A549 treated with Hydrocortisone at 1 μM for 4 hours (cell line): ENCODE data around the gene KCNQ2. TPM values are rescaled to one million over a fixed set of nuclear protein-coding genes. Genes with fewer than 3 reads are reported as not detected.

ENCODE experiments used
- total RNA-seq: library from RNA; stranded (reverse); fragments of 200-300 nt; extraction: Qiagen RNA extraction; gene quantifications from 5 replicates; pipeline ENCODE4 v1.2.3, GENCODE V29; 2022

The KCNQ2 gene
- 0.16 to 0.62 TPM (median 0.46 TPM) in 5 replicates for total RNA-seq

DNA sequence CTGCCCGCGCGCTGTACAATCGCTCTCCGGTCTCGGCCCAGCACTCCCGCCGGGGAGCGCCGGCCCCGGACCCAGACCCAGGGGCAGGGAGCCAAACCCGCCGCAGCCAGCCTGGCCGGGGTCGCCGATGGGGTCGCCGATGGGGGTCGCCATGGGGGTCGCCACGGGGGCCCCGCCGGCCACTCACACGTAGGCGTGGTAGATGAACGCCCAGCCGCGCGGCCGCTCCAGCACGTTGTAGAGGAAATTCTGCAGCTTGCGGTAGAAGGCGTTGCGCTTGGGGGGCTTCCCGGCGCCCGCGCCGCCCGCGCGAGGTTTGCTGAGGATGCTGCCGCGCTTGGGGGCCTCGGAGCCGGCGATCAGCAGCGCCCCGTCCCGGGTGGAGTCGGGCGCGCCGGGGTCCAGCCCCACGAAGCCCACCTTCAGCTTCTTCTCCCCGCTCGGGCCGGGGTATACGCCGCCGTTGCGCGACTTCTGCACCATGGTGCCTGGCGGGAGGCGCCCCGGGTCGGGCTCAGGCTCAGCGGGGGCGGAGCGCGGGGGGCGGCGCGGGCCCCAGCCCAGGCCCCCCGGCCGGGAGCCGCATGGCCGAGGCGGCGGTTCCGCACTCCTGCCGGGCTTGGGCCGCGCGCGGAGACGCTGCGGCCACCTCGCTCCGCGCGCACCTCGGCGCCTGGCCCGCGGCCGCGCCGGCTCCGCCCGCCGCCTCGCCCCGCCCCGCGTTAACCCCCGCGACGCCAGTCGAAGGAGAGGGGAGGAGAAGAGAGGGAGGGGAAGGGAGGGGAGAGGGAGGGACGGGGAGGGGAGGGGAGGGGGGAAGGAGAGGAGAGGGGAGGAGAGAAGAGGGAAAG, at the start of gene KCNQ2:
Gene KCNQ2 (minus strand): TSS at position 675 of the 851 bp plus-strand sequence. CDS start 192 bp downstream, at position 483.

GRCh38 chr20:63520504-63520933, 48.1 kb upstream of the KCNQ2 start, which contains the start of gene PPDPF:
PPDPF (plus strand) TSS chr20:63520765; CDS start chr20:63521309, 544 bp downstream.

DNA sequence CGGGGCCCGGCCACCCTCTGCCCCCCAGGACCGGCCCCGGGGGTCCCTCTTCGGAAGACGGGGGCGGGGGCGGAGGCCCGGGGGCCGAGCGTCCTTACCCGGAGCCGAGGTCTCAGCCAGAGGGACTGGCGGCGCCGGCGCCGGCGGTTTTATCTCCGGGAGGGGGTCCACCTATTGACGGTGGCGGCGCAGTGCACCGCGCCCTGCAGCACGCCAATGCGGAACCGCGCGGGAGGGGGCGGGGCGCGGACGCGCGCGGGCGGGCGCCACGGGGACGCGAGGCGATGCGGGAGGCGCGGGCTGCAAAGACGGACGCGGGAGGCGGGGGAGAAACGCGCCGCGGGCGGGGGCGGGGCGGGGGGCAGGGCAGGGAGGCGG, 26.5 kb upstream of the KCNQ2 start, which contains the start of gene EEF1A2:
Gene EEF1A2 (minus strand): TSS at position 124 of the 378 bp plus-strand sequence. CDS start 1,320 bp downstream, outside the sequence.

GRCh38 chr20:63360850-63361518, 111.5 kb downstream of the KCNQ2 start, which contains the start of gene CHRNA4:
CHRNA4 (minus strand) TSS chr20:63361349; CDS start chr20:63361165, 184 bp downstream.

Other genes starting within 250 kb of the KCNQ2 start
- 1.6 to 3.2 TPM (median 2.1 TPM) in 5 replicates for gene BIRC7, start 236.8 kb downstream of the KCNQ2 start, total RNA-seq
- 4.3 to 6.9 TPM (median 5.0 TPM) in 5 replicates for gene NKAIN4, start 218.2 kb downstream of the KCNQ2 start, total RNA-seq
- gene ARFGAP1, start 199.8 kb downstream of the KCNQ2 start, total RNA-seq, result 55.1 to 64.9 TPM (median 60.9 TPM) in 5 replicates
- 0.38 to 0.93 TPM (median 0.71 TPM) in 5 replicates for gene COL20A1, start 179.5 kb downstream of the KCNQ2 start, total RNA-seq
- gene CHRNA4, start 111.3 kb downstream of the KCNQ2 start, total RNA-seq, result 0.10 to 0.35 TPM (median 0.24 TPM) in 5 replicates
- gene EEF1A2, start 26.4 kb upstream of the KCNQ2 start, total RNA-seq, result 142 to 176 TPM (median 148 TPM) in 5 replicates
- 234 to 352 TPM (median 331 TPM) in 5 replicates for gene PPDPF, start 48.1 kb upstream of the KCNQ2 start, total RNA-seq
- gene PTK6, start 64.7 kb upstream of the KCNQ2 start, total RNA-seq, result 2.7 to 3.6 TPM (median 2.9 TPM) in 5 replicates
- 0.11 to 0.15 TPM (median 0.13 TPM) in 5 replicates for gene SRMS, start 75.1 kb upstream of the KCNQ2 start, total RNA-seq
- gene FNDC11, start 81.5 kb upstream of the KCNQ2 start, total RNA-seq, result 0.16 to 0.41 TPM (median 0.20 TPM) in 5 replicates
- 24.2 to 33.4 TPM (median 27.2 TPM) in 5 replicates for gene HELZ2, start 101.6 kb upstream of the KCNQ2 start, total RNA-seq
- gene GMEB2, start 154.4 kb upstream of the KCNQ2 start, total RNA-seq, result 9.7 to 10.6 TPM (median 10.2 TPM) in 5 replicates
- gene STMN3, start 180.8 kb upstream of the KCNQ2 start, total RNA-seq, result 8.6 to 11.3 TPM (median 9.5 TPM) in 5 replicates
- 4.7 to 7.2 TPM (median 6.8 TPM) in 5 replicates for gene RTEL1, start 185.7 kb upstream of the KCNQ2 start, total RNA-seq
- gene TNFRSF6B, start 224.0 kb upstream of the KCNQ2 start, total RNA-seq, result 0.28 to 0.97 TPM (median 0.77 TPM) in 5 replicates
- gene ARFRP1, start 235.3 kb upstream of the KCNQ2 start, total RNA-seq, result 33.9 to 39.1 TPM (median 38.0 TPM) in 5 replicates
- 25.1 to 27.5 TPM (median 27.0 TPM) in 5 replicates for gene ZGPAT, start 235.4 kb upstream of the KCNQ2 start, total RNA-seq